K562 (cell line): Measurements from ENCODE around the gene NEU1. TPM values are rescaled to one million over a fixed set of nuclear protein-coding genes. Genes with fewer than 3 reads are reported as not detected.
"Not testable (repeated sequence)": the region's sequence is repeated elsewhere in the genome, so short reads cannot be mapped to it uniquely, and the experiment has no call there.

Experiments
- ATAC-seq: fragments of 200-7000 bp; cut with Tn5 transposase; 3 replicates; pipeline ENCODE4 v1.9.1; 2020; ENCODE audit warnings: moderate library complexity
- BruUV-seq: library from RNA; stranded (reverse); fragments of 400-500 nt; replicated peaks from 2 replicates; lab custom pipeline; 2021; lab: Mats Ljungman, UMichigan
- CTCF ChIA-PET: fragments of 300-600 bp; formaldehyde crosslinking; extraction: SDS; loops from one replicate; lab custom pipeline; 2021; ENCODE audit warnings: low intra/inter-chr PET ratio; lab: Yijun Ruan, JAX
- POLR2A ChIA-PET: fragments of 300-600, 350-650 bp; sonication (Branson Sonifier 250); formaldehyde crosslinking; extraction: SDS; loops from one replicate; lab custom pipeline; 2021; ENCODE audit warnings: antibody characterized with exemption, inconsistent platforms; lab: Yijun Ruan, JAX
- DNase-seq, 4 experiments: peaks; one replicate each; pipeline versions ENCODE4 v3.0.0 to v3.0.0-alpha.2; 2011 to 2018; ENCODE audit warnings: low spot score in 3 of 4, mixed read lengths in 3 of 4; ENCODE audit errors: extremely low read depth in 1 of 4
- FAIRE-seq: peaks from 2 replicates; lab custom pipeline; 2011; peaks lifted over from hg19 to GRCh38; lab: Jason Lieb, UNC
- H2AFZ ChIP-seq: 2 replicates; pipeline ENCODE4 v1.6.0; 2011; ENCODE audit warnings: low read depth, low read length, control low read depth, inconsistent platforms
- H3K27ac ChIP-seq: fragments of 200-600 bp; 3 replicates; pipeline ENCODE4 v1.8.0; 2011; ENCODE audit warnings: low read depth, mild to moderate bottlenecking, control low read depth, inconsistent platforms, low read length, moderate library complexity, mixed read lengths; ENCODE audit errors: extremely low read depth
- H3K27me3 ChIP-seq, 2 experiments: fragments of 300-600 bp in 1 of 2; 2 replicates in 1 of 2; 3 replicates in 1 of 2; pipeline versions ENCODE4 v1.6.0 to v1.8.0; 2011; ENCODE audit warnings: inconsistent platforms in 2 of 2, low read length in 2 of 2, mild to moderate bottlenecking in 1 of 2, mixed read lengths in 1 of 2, moderate library complexity in 1 of 2; ENCODE audit not compliant: control insufficient read depth in 2 of 2, insufficient read depth in 2 of 2
- H3K36me3 ChIP-seq: fragments of 300-600 bp; 3 replicates; pipeline ENCODE4 v1.8.0; 2011; ENCODE audit warnings: mild to moderate bottlenecking, low read length, inconsistent platforms; ENCODE audit not compliant: control insufficient read depth, insufficient read depth
- H3K4me1 ChIP-seq, 2 experiments: fragments of 200-600 bp in 1 of 2; replicated peaks in 1 of 2; 2 replicates in 1 of 2; 3 replicates in 1 of 2; pipeline versions ENCODE4 v1.5.1 to v1.8.0; 2011; ENCODE audit warnings: inconsistent platforms in 2 of 2, low read length in 2 of 2, mild to moderate bottlenecking in 1 of 2, mixed read lengths in 1 of 2, moderate library complexity in 1 of 2; ENCODE audit not compliant: control insufficient read depth in 2 of 2, insufficient read depth in 2 of 2
- H3K4me2 ChIP-seq: 2 replicates; pipeline ENCODE4 v1.6.1; 2011; ENCODE audit warnings: low read length, control low read depth, inconsistent platforms, mixed read lengths; ENCODE audit not compliant: insufficient read depth
- H3K4me3 ChIP-seq: fragments of 200-600 bp; sonication (generic), shearing (Covaris generic); 2 replicates; pipeline ENCODE4 v1.5.1; 2016; ENCODE audit warnings: control low read depth, inconsistent platforms
- H3K79me2 ChIP-seq: fragments of 200-600 bp; 3 replicates; pipeline ENCODE4 v1.8.0; 2011; ENCODE audit warnings: low read length, inconsistent platforms; ENCODE audit not compliant: control insufficient read depth, insufficient read depth
- H3K9ac ChIP-seq, 2 experiments: 2 replicates each; pipeline versions ENCODE4 v1.6.0 to v1.6.1; 2011; ENCODE audit warnings: low read depth in 2 of 2, low read length in 2 of 2, control low read depth in 1 of 2, inconsistent platforms in 1 of 2, mild to moderate bottlenecking in 1 of 2, mixed read lengths in 1 of 2; ENCODE audit not compliant: insufficient read depth in 1 of 2
- H3K9me1 ChIP-seq: one replicate; pipeline ENCODE4 v1.6.0; 2011; ENCODE audit warnings: inconsistent platforms, mild to moderate bottlenecking, low read length, moderate library complexity; ENCODE audit not compliant: control insufficient read depth, insufficient read depth
- H3K9me3 ChIP-seq: replicated peaks from 2 replicates; pipeline ENCODE4 v1.5.1; 2011; ENCODE audit warnings: low read depth, low read length, inconsistent platforms; ENCODE audit not compliant: control insufficient read depth, insufficient read depth
- H4K20me1 ChIP-seq: replicated peaks from 2 replicates; pipeline ENCODE4 v1.6.1; 2011; ENCODE audit warnings: low read length, inconsistent platforms, mixed read lengths; ENCODE audit not compliant: control insufficient read depth, insufficient read depth
- BCOR ChIP-seq: fragments of 450-650 bp; IDR thresholded peaks from 2 replicates; pipeline ENCODE4 v1.6.1; 2016
- CBX2 ChIP-seq: fragments of 200-600 bp; sonication (generic); IDR thresholded peaks from one replicate; pipeline ENCODE4 v1.6.1; 2012; ENCODE audit warnings: mild to moderate bottlenecking, low read length, inconsistent platforms; ENCODE audit not compliant: insufficient read depth, poor library complexity, severe bottlenecking
- CXXC5 ChIP-seq: fragments of 250-450 bp; sonication (Bioruptor Pico); IDR thresholded peaks from 2 replicates; pipeline ENCODE4 v1.8.0; 2022; ENCODE audit warnings: inconsistent platforms, mild to moderate bottlenecking, moderate library complexity
- DMBX1 ChIP-seq: fragments of 250-450 bp; sonication (Bioruptor Pico); IDR thresholded peaks from 2 replicates; pipeline ENCODE4 v1.8.0; 2022; ENCODE audit warnings: inconsistent platforms, mild to moderate bottlenecking, moderate library complexity, borderline replicate concordance
- EGR1 ChIP-seq: fragments of 450-650 bp; conservative IDR thresholded peaks from 2 replicates; pipeline ENCODE4 v1.6.1; 2017; ENCODE audit warnings: mild to moderate bottlenecking
- ELF2 ChIP-seq: fragments of 250-450 bp; sonication (Bioruptor Pico); IDR thresholded peaks from 2 replicates; pipeline ENCODE4 v1.5.0; 2021; ENCODE audit warnings: mild to moderate bottlenecking
- FOXA3 ChIP-seq, 2 experiments: fragments of 450-650 bp in 1 of 2; sonication (generic) in 1 of 2; formaldehyde crosslinking; IDR thresholded peaks in 1 of 2; conservative IDR thresholded peaks in 1 of 2; 2 replicates each; pipeline versions ENCODE4 v1.4.0 to v1.8.0; 2020 to 2022; ENCODE audit warnings: mild to moderate bottlenecking in 2 of 2, missing genetic modification reagents in 1 of 2
- HLTF ChIP-seq: fragments of 450-650 bp; IDR thresholded peaks from 2 replicates; pipeline ENCODE4 v1.6.1; 2016
- HNRNPH1 ChIP-seq: fragments of 200-400 bp; formaldehyde crosslinking; optimal IDR thresholded peaks from 2 replicates; pipeline ENCODE3; 2017; ENCODE audit warnings: low read depth, mild to moderate bottlenecking, low read length, moderate library complexity
- IFI16 ChIP-seq: fragments of 250-450 bp; sonication (Bioruptor Pico); IDR thresholded peaks from 2 replicates; pipeline ENCODE4 v2.1.2; 2022; ENCODE audit warnings: mild to moderate bottlenecking, inconsistent platforms
- MAZ ChIP-seq, 2 experiments: fragments of 450-650 bp in 1 of 2; sonication (generic) in 1 of 2; formaldehyde crosslinking; IDR thresholded peaks in 1 of 2; conservative IDR thresholded peaks in 1 of 2; 2 replicates each; pipeline versions ENCODE4 v1.4.0 to v1.5.0; 2020; ENCODE audit warnings: mild to moderate bottlenecking in 1 of 2, missing genetic modification reagents in 1 of 2
- MTF1 ChIP-seq: fragments of 250-450 bp; sonication (Bioruptor Pico); IDR thresholded peaks from 2 replicates; pipeline ENCODE4 v1.9.0; 2021; ENCODE audit warnings: moderate library complexity, mild to moderate bottlenecking, inconsistent platforms, borderline replicate concordance
- MYNN ChIP-seq, 2 experiments: sonication (generic); formaldehyde crosslinking in 1 of 2; IDR thresholded peaks; 2 replicates each; pipeline versions ENCODE4 v1.5.0 to v1.6.1; 2016 to 2020; ENCODE audit warnings: antibody characterized with exemption in 1 of 2, missing genetic modification reagents in 1 of 2
- SNAPC5 ChIP-seq: fragments of 250-450 bp; sonication (Bioruptor Pico); IDR thresholded peaks from 2 replicates; pipeline ENCODE4 v1.8.0; 2021; ENCODE audit warnings: moderate library complexity, mild to moderate bottlenecking, inconsistent platforms
- TCF15 ChIP-seq: fragments of 250-450 bp; sonication (Bioruptor Pico); IDR thresholded peaks from 2 replicates; pipeline ENCODE4 v1.8.0; 2022; ENCODE audit warnings: moderate library complexity, mild to moderate bottlenecking, inconsistent platforms
- ZNF124 ChIP-seq: sonication (generic); formaldehyde crosslinking; IDR thresholded peaks from 2 replicates; pipeline ENCODE4 v1.8.1; 2022; ENCODE audit warnings: missing genetic modification reagents
- ZNF197 ChIP-seq: fragments of 200-800 bp; sonication (Bioruptor generic); IDR thresholded peaks from 2 replicates; pipeline ENCODE4 v1.6.1; 2016; ENCODE audit warnings: low read depth, missing genetic modification characterization, missing compliant biosample characterization
- ZNF668 ChIP-seq: fragments of 250-450 bp; sonication (Bioruptor Pico); IDR thresholded peaks from 2 replicates; pipeline ENCODE4 v1.8.0; 2022; ENCODE audit warnings: mild to moderate bottlenecking, inconsistent platforms
- WGBS: fragments of 100-300 bp; shearing (Covaris generic); methylation state at CpG from one replicate; pipeline ENCODE4 v1.1.6; 2016; ENCODE audit warnings: low coverage, mixed read lengths; ENCODE audit not compliant: insufficient coverage; ENCODE audit errors: missing lambda C conversion rate; 5-methylcytosine and 5-hydroxymethylcytosine counted together
- in situ Hi-C: fragments of 300-500 bp; cut with MboI; formaldehyde crosslinking; loops from 4 replicates; pipeline ENCODE4 v1.15.0; 2018; ENCODE audit warnings: inconsistent platforms, mixed read lengths
- intact Hi-C: fragments of 100-400 bp; cut with micrococcal nuclease; formaldehyde crosslinking; loops from 2 replicates; pipeline ENCODE4 v1.14.2; 2022
- polyA plus RNA-seq, 8 experiments: library from polyadenylated mRNA; depleted of rRNA in 4 of 8; stranded (reverse) in 5 of 8; unstranded in 3 of 8; fragments of >200 nt; fragmentation: Nextera tagmentation in 2 of 8; fragmentation: Illumina TruSeq in 1 of 8; extraction: Ambion mirVana in 2 of 8; extraction: Trizol in 1 of 8; gene quantifications; 2 replicates each; pipeline versions ENCODE4 v1.2.1 to v1.2.3, GENCODE V29; 2011 to 2014; ENCODE audit warnings: inconsistent platforms in 1 of 8, missing spikeins in 1 of 8
- total RNA-seq, 7 experiments: library from RNA; depleted of rRNA in 6 of 7; stranded (reverse); fragments of >200 nt in 6 of 7; fragmentation: Illumina TruSeq in 2 of 7; extraction: Trizol in 2 of 7; gene quantifications; 2 replicates each; pipeline versions ENCODE4 v1.2.1 to v1.2.3, GENCODE V29; 2011 to 2021; ENCODE audit warnings: low replicate concordance in 1 of 7

The NEU1 gene
- total and polyA plus RNA-seq, 9 of the 15 experiments (the other 6 are each of a cell fraction or from before 2014, with no cell fraction given), result 14.8 to 67.8 (median 51.0) TPM

- no peak for TF ChIP-seq HNRNPH1
- TF ChIP-seq HLTF, result peak; percentile 95
- no peak for TF ChIP-seq ZNF124 (CRISPR knock-in tag)
- no peak for TF ChIP-seq CBX2
- no peak for TF ChIP-seq EGR1
- no peak for TF ChIP-seq ZNF197 (CRISPR knock-in tag)
- TF ChIP-seq MYNN (IDR thresholded peaks at IDR 0.05), result no peak
- TF ChIP-seq MYNN (CRISPR knock-in tag; IDR thresholded peaks at IDR 0.05), result no peak
- 0 out of 2 replicates have a peak, but pooled peaks have one; percentile 22 for TF ChIP-seq ELF2
- no peak for TF ChIP-seq SNAPC5 (CRISPR knock-in tag)
Measured at GRCh38 chr6:31821301-31822035, 41.2 kb downstream of the NEU1 start (continued).

- in situ Hi-C loops, result not testable (repeated sequence)
- WGBS, result 60% methylated on average over 10 of the region's 10 CpGs
Measured at GRCh38 chr6:31820399-31820798, 42.2 kb downstream of the NEU1 start.

More at GRCh38 chr6:31820399-31820798, 42.2 kb downstream of the NEU1 start:
- TF ChIP-seq MTF1 (CRISPR knock-in tag) (0 out of 2 replicates have a peak, but pooled peaks have one; percentile 7), ZNF668 (peak; percentile 45; the same call in 1 of the 2 replicates), MAZ (CRISPR knock-in tag; conservative IDR thresholded peaks at IDR 0.05 in 1 of 2, IDR thresholded peaks at IDR 0.05 in 1 of 2) (0 out of 4 replicates have a peak, but pooled peaks of 1 of the 2 experiments have one; percentile 23), DMBX1 (CRISPR knock-in tag) (0 out of 2 replicates have a peak, but pooled peaks have one; percentile 53), IFI16 (CRISPR knock-in tag) (0 out of 2 replicates have a peak, but pooled peaks have one; percentile 45), FOXA3 (CRISPR knock-in tag; conservative IDR thresholded peaks at IDR 0.05 in 1 of 2, IDR thresholded peaks at IDR 0.05 in 1 of 2) (peak in 1 of 2 experiments; percentile 5; a peak in 1 of 4 replicates), BCOR (0 out of 2 replicates have a peak, but pooled peaks have one; percentile 36), TCF15 (CRISPR knock-in tag) (peak; percentile 60; the same call in 1 of the 2 replicates), CXXC5 (CRISPR knock-in tag) (peak; percentile 34; the same call in 1 of the 2 replicates)
- Histone ChIP-seq H3K4me1 (peaks cover 43 to 48% of the 10 kb centered on the region in 2 experiments), H3K27ac (peak overlapping the region; percentile 99; the same call in 1 of the 3 replicates), H3K4me2 (peak overlapping the region; percentile 89; the same call in 1 of the 2 replicates), H3K79me2 (peaks cover 64% of the 10 kb centered on the region), H3K36me3 (peaks cover 23% of the 10 kb centered on the region), H3K9ac (peak overlapping the region in 1 of 2 experiments; percentile 69; a peak in 2 of 4 replicates), H4K20me1 (peaks cover 16% of the 10 kb centered on the region)
- POLR2A ChIA-PET, result interaction anchor here (0.6 to 6.1 kb wide), 5 partner anchors 10 to 106 kb away, joined by 4 to 58 read pairs (median 9); partner anchors contain the start of gene LSM2
- H2AFZ ChIP-seq, DNase-seq, H3K27me3 ChIP-seq, H3K4me3 ChIP-seq, H3K9me3 ChIP-seq, CTCF ChIA-PET, ATAC-seq, BruUV-seq, FAIRE-seq, H3K9me1 ChIP-seq: not testable (repeated sequence)
- intact Hi-C loops, result loop anchor here (10.0 kb wide), 1 partner anchor 354 kb away; the partner anchor contains the start of genes AGPAT1 and RNF5
